ENCODE data around the gene SLC12A3.

The SLC12A3 gene

GRCh38 chr16:56836410-56837230, 28.4 kb upstream of the SLC12A3 start:
- Histone ChIP-seq H3K9ac (no peak overlapping the region), H3K36me3 (ENCODE audit: control insufficient read depth, insufficient read depth, low read length) (no peaks in the 10 kb centered on the region), H3K4me3 (ENCODE audit: low read depth, low read length) (no peak overlapping the region), H3K9me3 (ENCODE audit: control insufficient read depth, low read length) (no peaks in the 10 kb centered on the region), H3K4me1 (no peaks in the 10 kb centered on the region), H3K27me3 (ENCODE audit: control insufficient read depth, insufficient read depth, low read length) (no peaks in the 10 kb centered on the region), H2AFZ (no peak overlapping the region), H3K79me2 (no peaks in the 10 kb centered on the region), H3K4me2 (ENCODE audit: low read length) (no peak overlapping the region), H3K27ac (no peak overlapping the region)
- TF ChIP-seq CTCF (IDR thresholded peaks at IDR 0.05): no peak

GRCh38 chr16:56838622-56839337, 26.2 kb upstream of the SLC12A3 start:
- no peak overlapping the region for H2AFZ ChIP-seq
- no peaks in the 10 kb centered on the region for H3K79me2 ChIP-seq
- no peaks in the 10 kb centered on the region for H3K4me1 ChIP-seq
- H3K27me3 ChIP-seq (ENCODE audit: control insufficient read depth, insufficient read depth, low read length): no peaks in the 10 kb centered on the region
- no peak overlapping the region for H3K9ac ChIP-seq
- no peaks in the 10 kb centered on the region for H3K36me3 ChIP-seq (ENCODE audit: control insufficient read depth, insufficient read depth, low read length)
- H3K4me2 ChIP-seq (ENCODE audit: low read length): no peak overlapping the region
- H3K27ac ChIP-seq: no peak overlapping the region
- H3K9me3 ChIP-seq (ENCODE audit: control insufficient read depth, low read length): no peaks in the 10 kb centered on the region
- H3K4me3 ChIP-seq (ENCODE audit: low read depth, low read length): no peak overlapping the region
- TF ChIP-seq CTCF (IDR thresholded peaks at IDR 0.05): no peak

GRCh38 chr16:56841233-56841632, 23.8 kb upstream of the SLC12A3 start:
- no peak overlapping the region for H3K9ac ChIP-seq
- H2AFZ ChIP-seq: no peak overlapping the region
- H3K79me2 ChIP-seq: no peaks in the 10 kb centered on the region
- no peak overlapping the region for H3K4me2 ChIP-seq (ENCODE audit: low read length)
- no peak for TF ChIP-seq CTCF (IDR thresholded peaks at IDR 0.05)
- no peak overlapping the region for H3K4me3 ChIP-seq (ENCODE audit: low read depth, low read length)
- H3K27me3 ChIP-seq (ENCODE audit: control insufficient read depth, insufficient read depth, low read length): no peaks in the 10 kb centered on the region
- no peaks in the 10 kb centered on the region for H3K9me3 ChIP-seq (ENCODE audit: control insufficient read depth, low read length)
- no peaks in the 10 kb centered on the region for H3K36me3 ChIP-seq (ENCODE audit: control insufficient read depth, insufficient read depth, low read length)
- H3K4me1 ChIP-seq: no peaks in the 10 kb centered on the region
- no peak overlapping the region for H3K27ac ChIP-seq

- no peak overlapping the region for H3K27ac ChIP-seq
- H3K79me2 ChIP-seq: no peaks in the 10 kb centered on the region
- H3K4me2 ChIP-seq (ENCODE audit: low read length): no peak overlapping the region
- no peak overlapping the region for H3K9ac ChIP-seq
- H3K27me3 ChIP-seq (ENCODE audit: control insufficient read depth, insufficient read depth, low read length): no peaks in the 10 kb centered on the region
- no peak overlapping the region for H2AFZ ChIP-seq
- H3K9me3 ChIP-seq (ENCODE audit: control insufficient read depth, low read length): no peaks in the 10 kb centered on the region
- H3K4me1 ChIP-seq: no peaks in the 10 kb centered on the region
- H3K36me3 ChIP-seq (ENCODE audit: control insufficient read depth, insufficient read depth, low read length): no peaks in the 10 kb centered on the region
- TF ChIP-seq CTCF (IDR thresholded peaks at IDR 0.05): no peak
- H3K4me3 ChIP-seq (ENCODE audit: low read depth, low read length): no peak overlapping the region
These were observed 23.3 kb upstream of the SLC12A3 start for GRCh38 chr16:56841659-56842058.

All from parathyroid adenoma (tissue), 2 donors.